GM23338 (cell line): ENCODE results near the gene LIN7C.

ENCODE experiments used
- CREB1 ChIP-seq: fragments of 250-450 bp; sonication (Bioruptor Pico); IDR thresholded peaks from 2 replicates; pipeline ENCODE4 v1.5.0; 2020; ENCODE audit warnings: low read depth, mild to moderate bottlenecking, moderate library complexity
- EZH2phosphoT487 ChIP-seq: fragments of 200-600 bp; sonication (generic); IDR thresholded peaks from one replicate; pipeline ENCODE4 v1.8.1; 2018; ENCODE audit warnings: antibody characterized with exemption; ENCODE audit not compliant: unreplicated experiment
- TF ChIP-seq, protein P1 (sequence below), 2 experiments: fragments of 200-600 bp in 1 of 2; sonication (generic) in 1 of 2; conservative IDR thresholded peaks; 2 replicates each; pipeline versions ENCODE4 v1.5.1 to v1.6.1; 2016 to 2017; ENCODE audit warnings: antibody characterized with exemption in 2 of 2, low read depth in 2 of 2, mild to moderate bottlenecking in 2 of 2, moderate library complexity in 1 of 2

DNA sequence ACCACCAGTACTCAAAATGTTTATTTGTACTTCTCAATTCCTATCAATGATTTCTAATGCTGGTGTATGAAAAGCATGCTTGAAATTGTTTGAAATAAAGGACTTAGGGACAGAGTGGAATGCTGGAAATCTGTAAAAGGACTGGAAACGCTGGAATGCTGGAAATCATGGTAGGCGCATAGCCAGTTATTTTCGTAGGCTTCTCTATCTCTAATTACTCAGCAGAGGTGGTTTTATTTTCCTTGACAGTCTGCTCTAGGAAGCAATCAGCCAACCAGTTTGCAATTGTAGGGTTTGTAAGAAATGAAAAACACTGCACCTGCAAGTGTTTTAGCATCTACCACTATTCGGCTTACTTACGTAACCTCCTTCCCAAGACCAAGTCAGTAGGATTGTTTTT, 788 bp downstream of the LIN7C start:
- TF ChIP-seq EZH2phosphoT487 (no peak), CREB1 (CRISPR knock-in tag) (no peak)
- TF ChIP-seq, protein P1, sequence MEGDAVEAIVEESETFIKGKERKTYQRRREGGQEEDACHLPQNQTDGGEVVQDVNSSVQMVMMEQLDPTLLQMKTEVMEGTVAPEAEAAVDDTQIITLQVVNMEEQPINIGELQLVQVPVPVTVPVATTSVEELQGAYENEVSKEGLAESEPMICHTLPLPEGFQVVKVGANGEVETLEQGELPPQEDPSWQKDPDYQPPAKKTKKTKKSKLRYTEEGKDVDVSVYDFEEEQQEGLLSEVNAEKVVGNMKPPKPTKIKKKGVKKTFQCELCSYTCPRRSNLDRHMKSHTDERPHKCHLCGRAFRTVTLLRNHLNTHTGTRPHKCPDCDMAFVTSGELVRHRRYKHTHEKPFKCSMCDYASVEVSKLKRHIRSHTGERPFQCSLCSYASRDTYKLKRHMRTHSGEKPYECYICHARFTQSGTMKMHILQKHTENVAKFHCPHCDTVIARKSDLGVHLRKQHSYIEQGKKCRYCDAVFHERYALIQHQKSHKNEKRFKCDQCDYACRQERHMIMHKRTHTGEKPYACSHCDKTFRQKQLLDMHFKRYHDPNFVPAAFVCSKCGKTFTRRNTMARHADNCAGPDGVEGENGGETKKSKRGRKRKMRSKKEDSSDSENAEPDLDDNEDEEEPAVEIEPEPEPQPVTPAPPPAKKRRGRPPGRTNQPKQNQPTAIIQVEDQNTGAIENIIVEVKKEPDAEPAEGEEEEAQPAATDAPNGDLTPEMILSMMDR (conservative IDR thresholded peaks at IDR 0.05; ENCODE audit: low read depth in 2 of 2): no peak
